Raji (cell line): ENCODE results near the gene MIS18BP1.

Experiments
- POLR2A ChIP-seq: IDR thresholded peaks from 2 replicates; pipeline ENCODE4 v1.6.1; 2011; ENCODE audit warnings: low read depth, low read length, control low read depth; ENCODE audit not compliant: insufficient read depth

The MIS18BP1 gene

DNA sequence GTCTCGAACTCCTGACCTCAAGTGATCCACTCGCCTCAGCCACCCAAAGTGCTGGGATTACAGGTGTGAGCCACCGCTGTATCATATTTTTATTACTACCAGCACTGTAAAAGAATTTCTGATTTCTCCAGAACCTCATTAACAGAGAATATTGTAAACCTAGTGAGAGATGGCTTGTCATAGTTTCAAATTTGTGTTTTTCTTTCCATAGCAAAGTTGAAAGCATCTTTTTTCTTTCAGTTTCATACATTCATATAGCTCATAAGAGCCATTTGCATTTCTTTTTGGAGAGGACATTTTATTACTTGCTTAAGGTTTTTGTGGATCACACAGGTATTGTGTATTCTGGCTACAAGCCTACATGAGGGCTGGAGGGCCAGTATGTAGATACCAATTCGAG, 58.0 kb downstream of the MIS18BP1 start:
- TF ChIP-seq POLR2A = no peak

GRCh38 chr14:45185100-45185814, 67.7 kb downstream of the MIS18BP1 start:
- TF ChIP-seq POLR2A = no peak

GRCh38 chr14:45181806-45182205, 71.2 kb downstream of the MIS18BP1 start:
- no peak for TF ChIP-seq POLR2A

- TF ChIP-seq POLR2A = no peak
These were observed 71.7 kb downstream of the MIS18BP1 start for GRCh38 chr14:45181329-45181728.

DNA sequence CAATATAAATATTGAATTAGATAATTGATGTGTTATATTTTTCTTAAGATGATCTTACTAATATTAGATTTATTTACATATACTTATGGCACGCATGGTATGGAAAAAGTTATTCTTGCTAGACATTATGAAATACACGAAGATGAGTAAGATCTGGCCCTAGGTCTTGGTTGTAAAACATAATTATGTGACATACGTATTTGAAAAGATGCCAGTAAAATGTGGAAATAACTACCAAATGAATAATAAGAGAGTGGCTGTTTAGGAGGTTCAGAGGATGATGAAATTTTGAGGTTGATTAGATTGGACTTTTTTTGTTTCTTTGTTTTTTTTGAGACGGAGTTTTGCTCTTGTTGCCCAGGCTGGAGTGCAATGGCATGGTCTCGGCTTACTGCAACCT, 75.9 kb downstream of the MIS18BP1 start:
- TF ChIP-seq POLR2A = no peak

DNA sequence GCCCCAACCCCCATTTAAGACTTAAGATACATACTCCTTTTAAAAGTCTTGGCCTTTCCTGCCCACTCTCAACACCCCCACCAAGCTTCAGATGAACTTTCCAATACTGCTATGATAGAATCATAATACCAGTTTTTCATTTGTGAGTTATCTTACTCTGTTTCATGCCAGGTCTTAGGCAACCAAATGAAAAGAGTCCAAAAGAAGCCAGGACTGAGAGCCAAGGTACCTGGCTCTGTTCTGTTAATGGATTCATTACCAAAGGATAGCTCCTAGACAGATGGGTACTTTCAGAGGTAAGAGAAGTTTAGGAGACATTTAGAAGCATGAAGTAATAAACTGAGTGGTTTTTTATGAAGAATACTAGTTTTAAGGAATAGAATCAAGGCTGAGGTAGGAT, 83.1 kb downstream of the MIS18BP1 start:
- no peak for TF ChIP-seq POLR2A

GRCh38 chr14:45156067-45156466, 96.9 kb downstream of the MIS18BP1 start:
- no peak for TF ChIP-seq POLR2A
